Measurements from ENCODE around the gene ESRRB. TPM values are rescaled to one million over a fixed set of nuclear protein-coding genes. Genes with fewer than 3 reads are reported as not detected.

The ESRRB gene
- total RNA-seq, 2 donors from 2014 or later, result 1.1 to 1.2 TPM

DNA sequence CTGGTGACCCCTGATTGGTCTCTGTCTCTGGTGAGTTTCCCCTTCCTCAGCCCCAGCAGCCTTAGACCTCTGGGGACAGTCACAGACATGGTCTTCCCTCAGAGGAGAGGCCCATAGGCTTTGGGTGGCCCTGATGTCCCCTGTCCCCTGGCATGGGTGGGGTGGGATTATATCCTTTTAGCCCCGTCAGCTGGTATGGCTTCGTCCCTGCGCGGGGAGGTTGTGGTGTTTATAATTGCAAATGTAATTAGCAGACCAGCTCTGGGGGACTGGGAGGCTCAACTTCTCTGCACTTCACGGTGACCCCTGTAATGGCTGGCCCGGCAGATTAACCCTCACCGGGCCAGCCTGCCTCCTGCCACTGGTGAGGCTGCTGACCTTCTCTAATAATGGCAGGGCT is 5.1 kb downstream of the ESRRB start:
- Histone ChIP-seq H3K36me3 (ENCODE audit: control insufficient read depth, insufficient read depth, low read length) (no peaks in the 10 kb centered on the region), H3K9me3 (ENCODE audit: control insufficient read depth, low read length) (no peaks in the 10 kb centered on the region), H3K27ac (ENCODE audit: low read depth, low read length) (no peak overlapping the region), H3K9ac (ENCODE audit: extremely low read depth, low read length, poor library complexity, severe bottlenecking) (no peak overlapping the region), H3K27me3 (ENCODE audit: control insufficient read depth, insufficient read depth, low read length, poor library complexity, severe bottlenecking) (peaks cover 94% of the 10 kb centered on the region), H3K4me3 (ENCODE audit: low read length) (no peak overlapping the region), H3K4me1 (ENCODE audit: control insufficient read depth, insufficient read depth, low read length) (peaks cover 4% of the 10 kb centered on the region)
- 55 to 78% methylated on average over 2 to 7 of the region's 7 CpGs for WGBS, 2 experiments (ENCODE audit: insufficient coverage in 1 of 2, insufficient read length in 1 of 2)
- peaks cover 65% of the 10 kb centered on the region for H3K27me3 Mint-ChIP-seq (ENCODE audit: insufficient read depth)
- DNase-seq, result no peak
- peaks cover 24% of the 10 kb centered on the region for H3K4me1 Mint-ChIP-seq
- no peak overlapping the region for H3K27ac Mint-ChIP-seq
- H3K36me3 Mint-ChIP-seq (ENCODE audit: low read depth), result no peaks in the 10 kb centered on the region
- TF ChIP-seq, protein P1, sequence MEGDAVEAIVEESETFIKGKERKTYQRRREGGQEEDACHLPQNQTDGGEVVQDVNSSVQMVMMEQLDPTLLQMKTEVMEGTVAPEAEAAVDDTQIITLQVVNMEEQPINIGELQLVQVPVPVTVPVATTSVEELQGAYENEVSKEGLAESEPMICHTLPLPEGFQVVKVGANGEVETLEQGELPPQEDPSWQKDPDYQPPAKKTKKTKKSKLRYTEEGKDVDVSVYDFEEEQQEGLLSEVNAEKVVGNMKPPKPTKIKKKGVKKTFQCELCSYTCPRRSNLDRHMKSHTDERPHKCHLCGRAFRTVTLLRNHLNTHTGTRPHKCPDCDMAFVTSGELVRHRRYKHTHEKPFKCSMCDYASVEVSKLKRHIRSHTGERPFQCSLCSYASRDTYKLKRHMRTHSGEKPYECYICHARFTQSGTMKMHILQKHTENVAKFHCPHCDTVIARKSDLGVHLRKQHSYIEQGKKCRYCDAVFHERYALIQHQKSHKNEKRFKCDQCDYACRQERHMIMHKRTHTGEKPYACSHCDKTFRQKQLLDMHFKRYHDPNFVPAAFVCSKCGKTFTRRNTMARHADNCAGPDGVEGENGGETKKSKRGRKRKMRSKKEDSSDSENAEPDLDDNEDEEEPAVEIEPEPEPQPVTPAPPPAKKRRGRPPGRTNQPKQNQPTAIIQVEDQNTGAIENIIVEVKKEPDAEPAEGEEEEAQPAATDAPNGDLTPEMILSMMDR (conservative IDR thresholded peaks at IDR 0.05), result no peak
- no peak overlapping the region for H3K4me3 Mint-ChIP-seq
- H3K9me3 Mint-ChIP-seq, result no peaks in the 10 kb centered on the region

DNA sequence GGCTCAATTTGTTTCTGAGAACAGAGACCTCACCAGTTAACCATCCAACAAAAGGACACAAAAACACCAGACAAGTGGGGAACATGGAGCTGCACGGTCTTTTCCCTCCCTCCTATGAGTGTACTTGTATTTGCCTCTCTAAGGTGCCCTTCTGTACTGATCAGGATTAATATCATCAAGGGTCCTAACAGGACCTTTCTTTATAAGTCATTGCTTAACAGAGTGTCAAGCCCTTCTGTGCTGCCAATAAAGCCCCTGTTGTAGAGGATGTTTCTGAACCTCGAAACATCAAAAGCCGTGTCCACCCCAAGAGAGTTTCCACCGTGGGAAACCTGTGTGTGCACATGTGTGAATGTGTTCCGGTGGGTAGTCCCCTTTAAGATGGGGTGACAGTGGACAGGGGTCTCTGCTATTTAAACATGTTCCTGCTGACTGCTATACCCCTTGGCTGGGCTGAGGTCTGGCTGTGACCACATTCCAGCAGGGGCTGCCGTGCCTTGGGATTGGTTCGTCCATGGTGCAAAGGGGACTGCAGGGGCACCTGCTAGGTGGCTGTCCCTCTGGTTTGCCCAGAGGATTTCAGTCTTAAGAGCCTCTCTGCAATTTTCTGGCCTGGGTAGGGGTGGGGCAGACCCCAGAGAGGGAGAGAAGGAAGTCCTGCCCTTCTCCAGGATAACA is 6.0 kb downstream of the ESRRB start:
- H3K27me3 Mint-ChIP-seq (ENCODE audit: insufficient read depth), result peaks cover 56% of the 10 kb centered on the region
- no peak overlapping the region for H3K4me3 Mint-ChIP-seq

DNA sequence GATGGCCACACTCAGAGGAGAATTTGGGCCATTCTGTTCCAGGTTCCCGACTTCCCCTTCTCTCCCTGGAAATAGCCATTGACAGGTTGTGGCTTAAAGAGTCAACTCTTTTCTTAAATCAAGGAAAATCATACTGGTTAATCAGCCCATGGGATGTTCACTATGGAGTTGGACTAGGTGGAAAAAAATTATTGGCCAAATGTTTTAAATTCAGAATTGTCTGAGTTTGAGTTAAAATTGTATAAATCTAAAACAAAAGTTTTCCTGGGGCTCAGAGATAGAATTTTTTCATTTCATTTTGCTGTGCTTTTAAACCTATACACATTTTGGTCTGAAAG is 6.5 kb downstream of the ESRRB start:
- H3K36me3 ChIP-seq (ENCODE audit: control insufficient read depth, insufficient read depth, low read length), result no peaks in the 10 kb centered on the region
- no peaks in the 10 kb centered on the region for H3K36me3 Mint-ChIP-seq (ENCODE audit: low read depth)
- H3K4me1 ChIP-seq (ENCODE audit: control insufficient read depth, insufficient read depth, low read length), result no peaks in the 10 kb centered on the region
- no peak overlapping the region for H3K4me3 ChIP-seq (ENCODE audit: low read length)
- H3K27me3 ChIP-seq (ENCODE audit: control insufficient read depth, insufficient read depth, low read length, poor library complexity, severe bottlenecking), result peaks cover 80% of the 10 kb centered on the region
- no peak for DNase-seq
- no peaks in the 10 kb centered on the region for H3K9me3 Mint-ChIP-seq
- H3K27ac Mint-ChIP-seq, result no peak overlapping the region
- H3K4me3 Mint-ChIP-seq, result no peak overlapping the region
- H3K4me1 Mint-ChIP-seq, result peaks cover 23% of the 10 kb centered on the region
- H3K27me3 Mint-ChIP-seq (ENCODE audit: insufficient read depth), result peaks cover 53% of the 10 kb centered on the region
- H3K27ac ChIP-seq (ENCODE audit: low read depth, low read length), result no peak overlapping the region
- WGBS, 2 experiments (ENCODE audit: insufficient coverage in 1 of 2, insufficient read length in 1 of 2), result 92% methylated on average over 1 of the region's 1 CpG; no CpG with 5 or more reads in 1 of the 2 experiments
- H3K9me3 ChIP-seq (ENCODE audit: control insufficient read depth, low read length), result no peaks in the 10 kb centered on the region
- H3K9ac ChIP-seq (ENCODE audit: extremely low read depth, low read length, poor library complexity, severe bottlenecking), result no peak overlapping the region
- TF ChIP-seq, protein P1 (conservative IDR thresholded peaks at IDR 0.05), result no peak

More for the DNA sequence above, 6.0 kb downstream of the ESRRB start:
- Histone ChIP-seq H3K27ac (ENCODE audit: low read depth, low read length) (no peak overlapping the region), H3K9me3 (ENCODE audit: control insufficient read depth, low read length) (no peaks in the 10 kb centered on the region), H3K4me1 (ENCODE audit: control insufficient read depth, insufficient read depth, low read length) (no peaks in the 10 kb centered on the region), H3K36me3 (ENCODE audit: control insufficient read depth, insufficient read depth, low read length) (no peaks in the 10 kb centered on the region), H3K4me3 (ENCODE audit: low read length) (no peak overlapping the region), H3K27me3 (ENCODE audit: control insufficient read depth, insufficient read depth, low read length, poor library complexity, severe bottlenecking) (peaks cover 85% of the 10 kb centered on the region), H3K9ac (ENCODE audit: extremely low read depth, low read length, poor library complexity, severe bottlenecking) (no peak overlapping the region)
- H3K4me1 Mint-ChIP-seq, result peaks cover 24% of the 10 kb centered on the region
- WGBS, 2 experiments (ENCODE audit: insufficient coverage in 1 of 2, insufficient read length in 1 of 2), result 90 to 100% methylated on average over 4 to 7 of the region's 7 CpGs
- H3K27ac Mint-ChIP-seq, result no peak overlapping the region
- no peaks in the 10 kb centered on the region for H3K9me3 Mint-ChIP-seq
- TF ChIP-seq, protein P1 (conservative IDR thresholded peaks at IDR 0.05), result no peak
- no peak for DNase-seq
- no peaks in the 10 kb centered on the region for H3K36me3 Mint-ChIP-seq (ENCODE audit: low read depth)
